ENCODE measurements around the gene ARHGEF28.

Gene ARHGEF28

DNA sequence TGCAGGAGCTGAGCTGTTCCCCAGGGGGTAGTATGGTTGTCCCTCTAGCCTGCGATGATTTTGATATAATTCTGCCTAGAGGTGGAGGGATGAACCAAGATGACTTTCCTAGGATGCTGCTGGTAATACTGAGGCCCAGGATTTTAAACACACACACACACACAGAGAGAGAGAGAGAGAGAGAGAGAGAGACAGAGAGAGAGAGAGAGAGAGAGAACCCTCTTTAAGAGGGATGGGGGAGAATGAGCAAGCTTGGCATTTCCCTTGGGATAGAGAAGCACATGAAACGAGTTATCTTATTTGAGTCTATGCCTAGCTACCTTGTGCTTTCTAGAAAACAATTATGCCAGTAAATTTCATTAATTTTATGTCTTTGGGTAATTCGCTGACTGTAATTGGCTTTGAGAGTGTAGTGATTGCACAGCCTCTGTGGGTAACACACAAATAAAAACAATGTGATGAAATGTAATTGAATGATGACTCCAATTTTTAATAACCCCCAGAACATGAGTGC lies 338.4 kb downstream of the ARHGEF28 start:
- DNase-seq (ENCODE audit: low read depth) = no peak

DNA sequence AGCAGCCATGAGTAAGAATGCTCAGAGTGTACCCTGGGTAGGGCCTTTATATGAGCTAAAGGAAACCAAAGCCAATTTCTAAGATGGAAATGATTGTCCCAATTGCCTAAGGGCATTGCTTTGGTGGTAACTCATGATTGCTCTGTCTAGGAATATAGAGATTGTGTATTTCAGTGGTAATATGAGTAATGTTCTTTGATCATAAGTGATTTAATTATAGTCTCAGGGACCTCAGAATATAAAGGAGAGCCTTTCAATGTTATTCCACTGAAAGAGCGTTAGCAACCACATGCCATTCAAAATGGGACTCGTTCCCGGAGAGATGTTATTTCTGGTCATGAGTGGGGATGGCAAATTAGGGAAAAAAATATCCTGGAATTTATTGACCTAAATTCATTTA lies 340.5 kb downstream of the ARHGEF28 start:
- no peak for DNase-seq (ENCODE audit: low read depth)

DNA sequence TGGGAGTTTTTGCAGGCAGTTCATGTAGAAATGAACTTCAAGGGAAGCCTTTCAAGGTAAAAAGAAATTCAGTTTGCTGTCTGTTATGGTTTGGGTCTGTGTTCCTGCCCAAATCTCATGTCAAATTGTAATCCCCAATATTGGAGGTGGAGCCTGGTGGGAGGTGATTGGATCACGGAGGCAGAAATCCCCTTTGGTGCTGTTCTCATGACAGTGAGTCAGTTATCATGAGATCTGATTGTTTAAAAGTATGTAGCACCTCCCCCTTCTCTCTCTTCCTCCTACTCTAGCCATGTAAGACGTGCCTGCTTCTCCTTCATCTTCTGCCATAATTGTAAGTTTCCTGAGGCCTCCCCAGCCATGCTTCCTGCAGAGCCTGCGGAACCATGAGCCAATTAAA lies 341.4 kb downstream of the ARHGEF28 start:
- no peak for DNase-seq (ENCODE audit: low read depth)

DNA sequence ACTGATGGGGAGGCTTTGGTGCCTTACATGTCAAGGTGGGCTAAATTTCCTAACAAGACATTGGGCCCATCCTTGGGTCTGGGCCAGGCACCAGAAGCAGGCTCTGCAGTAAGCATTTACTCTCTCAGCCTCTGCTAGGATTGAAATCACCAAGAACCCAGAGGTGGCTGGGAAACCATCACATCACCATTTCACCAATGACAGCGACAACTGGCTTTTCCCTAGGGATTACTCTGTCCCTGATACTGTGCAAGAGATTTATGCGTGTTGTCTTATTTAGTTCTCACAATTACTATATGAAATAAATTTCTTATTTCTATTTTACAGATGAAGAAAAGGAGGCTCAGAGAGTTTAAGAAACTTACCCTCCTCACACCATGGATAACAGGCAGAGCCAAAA lies 342.2 kb downstream of the ARHGEF28 start:
- no peak for DNase-seq (ENCODE audit: low read depth)

DNA sequence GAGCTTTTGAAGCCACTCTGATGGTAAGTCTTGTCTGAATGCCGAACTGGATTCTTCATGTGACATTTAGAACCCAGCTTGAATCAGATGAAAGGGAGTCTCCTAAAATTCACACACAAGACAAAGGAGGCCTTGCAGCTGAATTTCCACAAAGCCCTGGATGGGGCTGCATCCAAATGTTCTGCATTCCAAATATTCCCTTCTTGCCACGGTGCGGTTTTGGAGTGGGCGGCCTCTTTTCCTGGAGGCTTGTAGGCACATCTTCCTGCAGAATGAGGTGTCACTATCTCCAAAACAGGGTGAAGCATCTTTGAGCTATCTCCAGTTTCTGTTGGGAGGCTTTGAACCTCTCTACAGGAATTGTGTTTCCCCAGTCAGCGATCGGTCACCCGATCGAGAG lies 342.7 kb downstream of the ARHGEF28 start:
- no peak for DNase-seq (ENCODE audit: low read depth)

DNA sequence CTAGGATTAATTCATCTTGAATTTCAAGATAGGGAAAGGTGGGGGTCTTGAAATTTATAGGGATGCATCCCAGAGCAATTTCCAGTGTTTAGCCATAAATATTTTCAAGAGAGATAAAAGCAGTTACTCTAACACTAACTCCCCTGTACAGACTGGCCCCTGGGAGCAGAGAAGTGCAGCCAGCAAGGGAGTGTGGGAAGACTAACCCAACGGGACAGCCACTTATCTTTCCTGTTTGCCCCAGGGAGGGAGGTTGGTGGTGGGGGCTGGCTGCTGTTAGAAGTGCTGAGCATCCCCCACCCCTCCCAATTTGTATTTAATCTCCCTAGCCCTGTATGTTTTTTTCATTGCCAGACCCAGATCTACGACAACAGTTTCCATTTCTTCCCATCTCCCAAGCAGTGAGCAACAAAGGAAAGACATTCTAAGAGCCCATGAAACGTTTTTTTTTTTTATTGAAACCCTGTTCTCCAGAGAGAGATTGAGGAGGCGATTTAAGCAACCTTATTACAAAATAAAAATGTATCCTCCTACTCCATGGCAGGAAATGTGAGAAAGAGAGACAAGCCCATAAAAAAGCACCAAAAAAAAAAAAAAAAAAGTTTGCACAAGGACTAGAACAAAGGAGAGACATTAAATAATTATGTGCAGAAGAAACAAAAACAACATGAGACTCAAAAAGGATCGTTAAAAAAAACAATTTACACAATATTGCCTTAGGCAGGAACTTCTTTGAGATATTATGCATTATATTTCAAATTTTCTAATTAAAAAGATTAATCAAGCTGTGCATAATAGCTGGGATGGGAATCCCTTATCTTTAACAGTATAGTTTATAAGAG lies 343.4 kb downstream of the ARHGEF28 start:
- DNase-seq (ENCODE audit: low read depth) = no peak

DNA sequence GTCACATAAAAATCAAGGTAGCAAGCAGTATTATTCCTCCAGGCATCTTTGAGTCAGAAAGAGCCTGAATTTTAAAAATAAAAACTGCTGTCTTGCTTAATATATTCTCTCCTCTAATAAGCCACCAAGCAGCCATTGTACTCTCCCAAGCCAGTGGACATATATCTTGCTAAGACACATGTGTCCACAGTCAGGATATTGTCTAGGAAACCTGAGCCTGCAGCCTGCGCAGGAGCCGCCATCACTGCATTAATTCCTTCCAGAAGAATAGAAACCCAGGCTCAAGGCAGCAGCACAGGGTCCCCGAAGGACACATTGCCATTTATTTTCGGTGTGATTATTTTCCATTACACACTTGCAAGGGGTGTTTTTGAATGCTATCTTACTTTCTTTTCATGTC lies 345.3 kb downstream of the ARHGEF28 start:
- no peak for DNase-seq (ENCODE audit: low read depth)

DNA sequence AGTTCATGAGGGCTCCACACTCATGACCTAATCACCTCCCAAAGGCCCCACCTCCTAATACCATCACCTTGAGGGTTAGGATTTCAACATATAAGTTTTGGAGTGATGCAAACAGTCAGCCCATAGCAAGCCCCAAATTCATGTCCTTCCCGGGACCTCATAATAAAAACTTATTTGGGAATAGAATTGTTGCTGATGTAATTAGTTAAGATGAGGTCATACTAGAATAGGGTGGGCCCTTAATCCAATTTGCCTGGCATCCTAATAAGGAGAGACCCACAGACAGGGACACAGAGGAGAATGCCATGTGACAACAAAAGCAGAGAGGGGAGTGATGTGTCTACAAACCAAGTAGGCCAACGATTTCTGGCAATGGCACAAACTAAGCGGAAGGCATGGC lies 347.1 kb downstream of the ARHGEF28 start:
- DNase-seq (ENCODE audit: low read depth) = no peak

DNA sequence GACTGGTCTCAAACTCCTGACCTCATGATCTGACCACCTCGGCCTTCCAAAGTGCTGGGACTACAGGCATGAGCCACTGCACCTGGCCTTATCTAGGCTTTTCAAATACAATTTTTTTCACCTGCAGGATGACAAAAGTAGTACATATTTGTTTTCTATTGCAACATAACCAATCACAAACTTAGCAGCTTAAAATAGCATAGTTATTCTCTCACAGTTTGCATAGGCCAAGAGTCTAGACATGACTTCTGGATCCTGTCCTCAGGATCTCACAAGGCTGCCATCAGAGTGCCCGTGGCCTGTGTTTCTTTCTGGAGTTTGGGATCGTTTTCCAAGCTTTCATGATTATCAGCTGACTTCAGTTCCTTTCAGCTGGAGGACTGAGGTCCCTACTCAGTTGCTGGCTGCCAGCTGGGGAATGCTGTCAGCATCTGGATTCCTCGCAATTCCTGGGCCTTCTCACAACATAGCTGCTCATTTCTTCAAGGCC lies 348.9 kb downstream of the ARHGEF28 start:
- no peak for DNase-seq (ENCODE audit: low read depth)

DNA sequence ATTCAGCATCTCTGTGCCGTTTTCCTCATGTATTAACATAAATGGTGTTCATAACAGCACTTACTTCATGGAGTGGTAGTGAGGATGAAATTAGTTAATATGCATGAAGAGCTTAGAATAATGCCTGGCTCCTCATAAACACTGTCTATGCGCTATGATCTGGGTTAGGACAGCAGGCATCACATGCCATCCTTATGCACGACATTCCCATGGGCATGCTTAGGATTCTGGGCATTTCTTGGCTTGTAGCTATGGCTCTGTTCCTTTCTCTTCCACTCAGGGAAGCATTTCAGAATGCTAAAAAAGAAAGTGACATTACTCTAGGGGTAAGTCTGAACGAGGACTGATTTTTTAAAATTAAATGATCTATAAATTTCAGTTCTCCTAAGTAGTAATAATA lies 349.8 kb downstream of the ARHGEF28 start:
- DNase-seq (ENCODE audit: low read depth) = no peak

DNA sequence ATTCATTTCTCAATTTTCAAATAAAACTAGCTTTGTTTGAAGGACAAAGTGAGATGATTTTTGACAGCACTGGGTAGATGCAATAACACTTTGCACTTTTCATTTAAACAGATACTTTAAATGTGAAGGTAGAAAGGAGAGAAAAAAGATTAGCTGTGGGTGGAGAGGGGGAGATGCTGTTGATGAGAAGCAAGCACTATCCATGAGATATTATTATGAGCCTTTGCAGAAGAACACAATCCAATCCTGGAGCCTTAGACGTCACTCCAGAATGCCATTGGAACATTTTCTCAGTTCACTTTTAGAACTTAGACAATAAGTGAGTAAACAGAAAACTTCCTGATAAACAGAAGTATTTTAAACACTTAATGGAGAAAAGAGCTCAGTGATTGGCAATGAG lies 351.1 kb downstream of the ARHGEF28 start:
- no peak for DNase-seq (ENCODE audit: low read depth)

DNA sequence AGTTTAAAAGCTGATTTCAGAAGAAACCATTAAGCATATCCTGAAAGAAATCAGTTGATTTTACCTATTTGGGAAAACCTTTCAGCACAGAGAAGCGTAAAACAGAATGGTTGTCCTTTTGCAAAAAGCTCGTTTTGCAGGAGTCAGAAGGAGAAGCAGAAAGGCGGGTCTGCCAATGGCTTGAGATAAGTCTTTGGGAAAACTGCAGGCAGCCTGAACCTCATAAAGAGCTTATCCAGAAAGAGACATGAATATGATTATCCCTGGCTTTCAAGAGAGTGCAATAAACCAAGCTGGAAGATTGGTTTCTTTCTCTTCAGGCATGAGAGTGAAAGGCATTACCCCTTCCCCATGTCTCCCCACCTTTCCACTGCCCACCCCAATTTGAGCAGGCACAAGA lies 353.3 kb downstream of the ARHGEF28 start:
- DNase-seq (ENCODE audit: low read depth) = no peak

DNA sequence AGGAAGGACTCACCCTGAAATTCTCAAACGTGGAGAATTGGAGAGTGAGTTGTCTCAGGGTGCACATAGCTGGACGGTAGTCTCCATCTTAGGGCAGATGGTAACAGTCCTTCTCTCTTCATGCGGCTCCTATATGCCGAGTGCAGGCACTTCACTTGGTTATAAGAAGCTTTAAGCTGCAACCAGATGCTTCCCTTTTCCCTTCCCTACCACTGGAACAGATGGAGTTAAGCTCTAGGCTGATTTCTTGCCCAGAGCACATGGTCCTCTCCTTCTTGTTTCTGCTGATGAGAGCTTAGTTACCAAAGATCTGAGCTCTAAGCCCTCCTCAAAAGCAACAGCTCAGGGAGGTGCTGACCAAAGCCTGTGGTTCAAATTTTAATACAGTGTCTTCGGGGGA lies 355.7 kb downstream of the ARHGEF28 start:
- no peak for DNase-seq (ENCODE audit: low read depth)

DNA sequence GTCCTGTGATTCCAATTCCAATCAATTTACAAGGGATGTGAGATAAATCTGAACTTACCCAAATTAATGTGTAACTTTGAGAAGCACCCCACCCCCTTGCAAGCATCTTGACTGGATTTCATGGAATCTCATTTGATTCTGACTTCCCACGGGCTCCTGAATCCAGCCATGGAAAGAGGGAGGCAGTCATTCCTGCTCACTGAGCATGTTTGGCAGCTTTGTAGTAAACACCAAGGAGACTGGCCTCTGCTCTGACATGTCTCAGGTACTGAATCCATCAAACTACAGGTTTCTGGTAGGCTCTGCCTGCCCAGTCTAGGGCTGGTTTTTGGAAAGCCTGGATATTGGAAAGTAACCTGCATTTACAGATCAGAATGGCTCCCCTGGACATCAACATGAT lies 357.6 kb downstream of the ARHGEF28 start:
- no peak for DNase-seq (ENCODE audit: low read depth)

DNA sequence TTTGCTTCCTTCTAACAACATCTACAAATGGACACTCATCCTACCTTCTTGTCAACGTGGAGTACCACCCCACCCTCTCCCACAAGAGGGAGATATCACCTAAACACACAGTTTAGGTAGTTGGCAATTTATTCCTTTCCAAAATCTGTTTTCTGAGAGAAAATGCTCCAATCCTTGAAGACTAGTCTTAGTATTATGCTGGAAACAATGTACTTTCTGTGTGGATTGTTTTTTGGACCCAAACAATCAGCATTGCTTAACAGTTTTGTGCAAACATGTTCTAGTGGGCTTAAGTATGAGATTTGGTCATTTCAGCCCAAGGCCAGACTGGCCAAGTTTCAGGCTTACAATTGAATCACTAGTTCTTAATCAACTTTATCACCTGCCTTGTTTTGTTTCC lies 359.1 kb downstream of the ARHGEF28 start:
- no peak for DNase-seq (ENCODE audit: low read depth)

DNA sequence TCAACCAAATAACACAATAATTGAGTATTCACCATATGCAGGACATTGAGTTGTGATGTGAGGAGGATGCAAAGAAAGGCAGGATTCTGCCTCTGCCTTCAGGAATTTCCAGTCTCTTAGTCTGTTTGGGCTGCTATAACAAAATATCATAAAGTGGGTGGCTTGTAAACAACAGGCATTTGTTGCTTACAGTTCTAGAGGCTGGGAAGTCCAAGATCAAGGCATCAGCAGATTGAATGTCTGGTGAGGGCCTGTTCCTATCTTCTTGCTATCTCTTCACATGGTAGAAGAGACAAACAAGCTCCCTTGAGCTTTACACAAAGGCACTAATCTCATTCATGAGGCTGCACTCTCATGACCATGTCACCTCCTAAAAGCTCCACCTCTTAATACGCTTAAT lies 360.7 kb downstream of the ARHGEF28 start:
- no peak for DNase-seq (ENCODE audit: low read depth)

DNA sequence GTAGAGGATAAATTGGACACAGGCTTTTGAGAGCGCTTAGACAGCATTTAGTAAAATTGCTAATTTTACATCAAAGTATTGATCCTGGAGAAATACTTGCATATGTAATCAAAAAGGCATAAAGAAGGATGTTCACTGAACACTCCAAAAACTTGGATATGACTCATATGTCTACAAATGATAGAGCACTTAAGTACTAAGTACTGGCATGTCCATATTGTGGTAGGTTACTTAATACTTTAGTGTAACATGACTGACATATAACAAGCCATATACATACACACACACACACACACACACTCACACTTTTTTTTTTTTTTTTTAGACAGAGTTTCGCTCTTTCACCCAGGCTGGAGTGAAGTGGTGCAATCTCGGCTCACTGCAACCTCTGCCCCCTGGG lies 361.9 kb downstream of the ARHGEF28 start:
- no peak for DNase-seq (ENCODE audit: low read depth)

DNA sequence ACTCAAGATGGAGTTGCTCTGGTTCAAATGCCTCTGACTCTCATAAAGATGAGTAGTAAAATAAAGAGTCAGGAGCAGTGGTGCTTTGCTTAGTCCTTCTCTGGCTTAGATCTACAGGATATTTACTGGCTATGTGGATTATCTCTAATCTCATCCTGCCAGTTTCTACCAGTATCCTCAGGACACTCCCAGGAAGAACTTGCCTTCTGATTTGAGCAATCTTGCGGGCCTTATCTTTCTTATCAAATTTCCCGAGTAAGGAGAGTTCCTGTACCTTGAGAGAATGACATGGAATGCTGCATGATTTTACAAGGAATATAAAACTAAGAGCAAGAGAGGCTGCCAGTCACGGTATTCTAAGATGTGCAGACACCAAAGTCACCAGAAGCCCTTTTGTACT lies 364.0 kb downstream of the ARHGEF28 start:
- no peak for DNase-seq (ENCODE audit: low read depth)
